Panc1 (cell line): ENCODE measurements around the gene FBXO42.

ENCODE experiments used
- POLR2AphosphoS5 ChIP-seq: IDR thresholded peaks from 2 replicates; pipeline ENCODE4 v1.6.1; 2012; ENCODE audit warnings: mild to moderate bottlenecking, low read depth, low read length, moderate library complexity
- TF ChIP-seq, protein P1 (sequence below): fragments of 450-650 bp; IDR thresholded peaks from 2 replicates; pipeline ENCODE4 v1.5.1; 2017; ENCODE audit warnings: mild to moderate bottlenecking

DNA sequence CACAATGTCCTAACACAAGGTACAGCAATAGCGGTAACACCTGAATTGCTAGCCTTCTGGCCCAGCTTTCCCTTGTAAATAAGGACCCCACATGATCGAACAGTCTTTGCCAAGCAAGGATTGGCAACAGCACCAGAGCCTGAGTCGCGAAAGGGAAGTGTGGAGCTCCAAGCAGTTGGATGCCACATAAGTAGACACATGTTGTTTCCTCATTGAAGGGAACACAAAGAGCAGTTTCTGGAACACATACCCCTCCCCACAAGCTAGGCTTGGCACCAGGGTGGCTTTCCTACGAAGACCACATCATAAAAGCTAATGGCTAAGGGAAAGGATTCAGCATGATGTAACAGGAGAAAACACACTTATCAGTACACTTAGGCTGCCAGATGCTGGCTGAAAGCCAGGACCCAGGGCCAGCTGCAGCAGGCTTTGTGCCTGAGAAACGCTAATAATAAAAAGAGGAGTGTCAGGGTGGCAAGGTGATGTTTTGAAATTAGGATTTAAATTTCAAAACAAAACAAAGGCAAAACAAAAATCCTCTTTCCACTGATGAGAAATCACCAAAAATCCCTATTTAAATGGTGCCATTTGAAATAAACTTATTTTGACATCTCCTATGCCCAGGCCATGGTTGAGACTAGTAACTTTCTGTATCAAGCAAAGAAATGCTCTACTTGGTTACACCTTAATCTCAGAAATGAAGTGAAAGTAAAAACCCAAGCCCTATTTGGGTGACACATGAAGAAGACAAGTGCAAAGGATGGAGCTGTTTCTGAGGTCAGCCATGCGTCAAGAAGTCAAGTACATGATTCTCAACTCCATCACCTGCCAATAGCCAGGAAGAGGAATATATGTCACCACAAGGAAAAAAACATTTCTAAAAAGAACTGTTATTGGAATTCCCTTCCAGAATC is 103.4 kb downstream of the FBXO42 start:
- no peak for TF ChIP-seq POLR2AphosphoS5
- TF ChIP-seq, protein P1, sequence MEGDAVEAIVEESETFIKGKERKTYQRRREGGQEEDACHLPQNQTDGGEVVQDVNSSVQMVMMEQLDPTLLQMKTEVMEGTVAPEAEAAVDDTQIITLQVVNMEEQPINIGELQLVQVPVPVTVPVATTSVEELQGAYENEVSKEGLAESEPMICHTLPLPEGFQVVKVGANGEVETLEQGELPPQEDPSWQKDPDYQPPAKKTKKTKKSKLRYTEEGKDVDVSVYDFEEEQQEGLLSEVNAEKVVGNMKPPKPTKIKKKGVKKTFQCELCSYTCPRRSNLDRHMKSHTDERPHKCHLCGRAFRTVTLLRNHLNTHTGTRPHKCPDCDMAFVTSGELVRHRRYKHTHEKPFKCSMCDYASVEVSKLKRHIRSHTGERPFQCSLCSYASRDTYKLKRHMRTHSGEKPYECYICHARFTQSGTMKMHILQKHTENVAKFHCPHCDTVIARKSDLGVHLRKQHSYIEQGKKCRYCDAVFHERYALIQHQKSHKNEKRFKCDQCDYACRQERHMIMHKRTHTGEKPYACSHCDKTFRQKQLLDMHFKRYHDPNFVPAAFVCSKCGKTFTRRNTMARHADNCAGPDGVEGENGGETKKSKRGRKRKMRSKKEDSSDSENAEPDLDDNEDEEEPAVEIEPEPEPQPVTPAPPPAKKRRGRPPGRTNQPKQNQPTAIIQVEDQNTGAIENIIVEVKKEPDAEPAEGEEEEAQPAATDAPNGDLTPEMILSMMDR: no peak
